NCI-H226 (cell line): Measurements from ENCODE around the gene S100A13.
"Not testable (repeated sequence)": the region's sequence is repeated elsewhere in the genome, so short reads cannot be mapped to it uniquely, and the experiment has no call there.

ENCODE experiments used
- DNase-seq: peaks from one replicate; pipeline ENCODE4 v3.0.0-alpha.2; 2015

Gene S100A13

DNA sequence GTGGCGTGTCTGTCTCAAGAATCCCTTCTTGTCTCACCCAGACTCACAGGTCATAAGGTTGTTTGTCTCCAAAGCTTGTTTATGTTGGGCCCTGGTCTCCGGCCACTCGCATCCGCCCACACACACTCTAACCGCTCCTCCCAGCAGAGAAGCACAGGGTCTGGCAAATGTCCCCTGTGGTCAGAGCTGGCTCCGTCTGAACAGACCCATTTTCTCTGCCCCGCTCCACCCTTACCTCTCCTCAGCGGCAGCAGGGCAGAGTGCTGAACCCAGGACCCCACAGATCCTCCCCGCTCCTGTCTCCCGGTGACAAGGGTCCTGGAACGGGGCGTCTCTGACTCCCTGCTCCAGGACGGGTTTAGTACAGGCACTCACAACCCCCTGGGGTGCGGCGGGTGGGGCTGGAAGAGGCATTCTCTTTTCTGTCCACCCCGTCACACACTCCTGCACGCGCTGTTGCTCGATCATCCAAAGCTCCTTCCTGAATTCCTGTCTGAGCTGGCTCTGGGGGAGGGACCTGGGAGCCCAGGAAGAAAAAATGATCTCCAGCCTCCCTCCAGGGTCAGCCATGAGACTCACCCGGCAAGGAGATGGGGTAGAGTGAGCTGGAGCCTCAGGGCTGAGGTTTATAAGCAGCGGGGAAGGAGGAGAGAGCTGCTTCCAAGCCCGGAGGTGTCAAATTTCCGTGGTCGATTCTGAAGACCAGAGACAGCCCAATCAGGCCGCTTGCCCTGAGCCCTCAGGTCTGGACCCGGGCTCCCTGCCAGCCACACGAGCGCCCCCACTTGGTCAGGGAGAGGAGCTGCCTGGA, at the start of gene S100A13:
S100A13 (minus strand) TSS at position 602 of the 811 bp plus-strand sequence. CDS start 1,033 bp downstream, outside the sequence.
- DNase-seq, result peak; percentile 96

DNA sequence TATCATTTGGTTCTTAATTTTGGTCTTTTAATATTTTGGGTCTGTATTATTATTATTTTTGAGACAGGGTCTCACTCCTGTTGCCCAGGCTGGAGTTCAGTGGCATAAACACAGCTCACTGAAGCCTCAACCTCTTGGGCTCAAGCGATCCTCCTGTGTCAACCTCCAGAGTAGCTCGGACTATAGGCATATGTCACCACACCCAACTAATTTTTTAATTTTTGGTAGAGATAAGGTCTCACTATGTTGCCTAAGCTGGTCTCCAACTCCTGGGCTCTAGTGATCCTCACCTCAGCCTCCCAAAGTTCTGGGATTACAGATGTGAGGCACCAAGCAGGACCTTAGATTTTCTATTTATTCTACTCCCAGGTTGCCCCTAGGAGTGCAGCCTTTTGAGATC, 46.2 kb upstream of the S100A13 start:
- no peak for DNase-seq

DNA sequence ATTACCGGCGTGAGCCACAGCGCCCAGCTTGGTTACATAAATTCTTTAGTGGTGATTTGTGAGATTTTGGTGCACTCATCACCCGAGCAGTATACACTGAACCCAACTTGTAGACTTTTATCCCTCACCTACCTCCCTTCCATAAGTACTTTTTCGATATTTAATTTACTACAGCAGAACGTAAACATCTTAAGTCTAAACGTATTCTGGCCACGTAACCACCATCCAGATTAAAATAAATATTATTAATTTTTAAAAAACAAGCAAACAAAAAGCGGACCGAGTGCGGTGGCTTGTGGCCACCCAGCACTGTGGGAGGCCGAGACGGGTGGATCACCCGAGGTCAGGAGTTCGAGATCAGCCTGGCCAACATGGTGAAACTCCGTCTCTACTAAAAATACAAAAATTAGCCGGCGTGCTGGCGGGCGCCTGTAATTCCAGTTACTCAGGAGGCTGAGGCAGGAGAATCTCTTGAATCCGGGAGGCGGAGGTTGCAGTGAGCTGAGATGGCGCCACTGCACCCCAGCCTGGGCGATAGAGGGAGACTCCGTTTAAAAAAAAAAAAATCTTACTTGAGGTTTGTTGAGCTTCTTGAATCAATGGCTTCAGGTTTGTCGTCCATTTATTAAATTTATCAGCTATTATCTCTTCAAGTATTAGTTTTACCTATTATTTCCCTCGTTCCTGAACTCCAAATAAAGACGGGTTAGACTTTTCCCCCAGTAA, 44.5 kb upstream of the S100A13 start:
- DNase-seq, result peak; percentile 67

DNA sequence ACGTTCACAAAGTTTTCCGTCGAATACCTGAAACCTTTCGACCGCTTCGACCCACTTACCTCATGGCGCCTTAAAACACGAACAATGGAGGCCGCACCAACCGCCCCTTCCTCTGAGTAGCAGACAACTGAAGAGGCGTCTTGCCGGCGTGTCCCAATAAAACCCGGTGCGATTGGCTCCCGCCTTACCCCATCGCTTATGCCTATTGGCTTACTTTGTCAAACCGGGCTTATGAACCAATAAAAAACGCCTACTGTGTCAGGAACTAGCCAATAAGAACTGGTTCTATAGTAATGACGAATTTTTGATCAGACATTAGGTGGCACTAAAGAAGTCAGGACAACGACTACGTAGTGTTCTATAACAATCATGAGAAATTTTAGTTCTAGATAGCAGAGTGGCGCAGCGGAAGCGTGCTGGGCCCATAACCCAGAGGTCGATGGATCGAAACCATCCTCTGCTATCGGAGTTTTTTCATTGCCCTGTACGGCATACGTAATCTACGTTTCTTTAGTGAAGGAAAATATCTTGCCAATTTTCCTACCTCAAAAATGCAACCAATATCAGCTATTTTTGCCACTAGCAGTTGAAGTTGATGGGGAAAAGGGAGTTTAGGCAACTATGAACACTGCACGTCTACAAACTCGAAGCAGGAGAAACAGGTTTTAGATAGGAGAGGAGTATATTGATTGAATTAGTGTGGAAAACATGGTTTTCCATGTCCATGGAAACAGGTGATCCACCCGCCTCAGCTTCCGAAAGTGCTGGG, 43.7 kb upstream of the S100A13 start, which contains the start of gene ILF2:
ILF2 (minus strand) TSS at position 135 of the 769 bp plus-strand sequence; CDS start at position 64, 71 bp downstream.
- DNase-seq, result peak; percentile 98

DNA sequence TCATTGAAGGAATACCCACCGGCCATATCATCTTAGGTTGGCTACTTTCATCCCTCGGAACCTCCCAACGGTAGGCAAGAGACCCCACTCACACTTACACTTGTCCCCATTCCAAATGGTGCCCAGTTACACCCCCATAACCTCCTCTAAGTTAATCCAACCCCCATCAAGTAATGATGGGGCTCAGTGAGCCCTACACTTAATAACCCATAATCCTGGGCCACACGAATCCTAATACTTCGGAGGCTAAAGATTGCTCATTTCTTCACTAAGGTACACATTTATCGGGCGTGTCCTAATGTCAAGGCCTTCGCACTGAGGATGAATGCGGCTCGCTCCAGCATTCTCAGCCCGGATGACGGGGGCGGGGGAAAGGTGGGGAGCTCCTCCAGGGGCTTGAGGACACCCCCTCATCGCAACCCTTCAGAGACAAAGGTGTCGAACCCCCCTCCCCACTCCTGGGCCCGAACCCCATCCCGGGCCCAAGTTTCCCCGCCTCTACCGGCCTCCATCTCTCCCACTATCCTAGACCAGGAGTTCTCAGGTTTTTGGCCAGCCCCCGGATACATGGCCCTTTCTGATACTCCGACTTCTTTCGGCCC, 43.1 kb upstream of the S100A13 start:
- no peak for DNase-seq

DNA sequence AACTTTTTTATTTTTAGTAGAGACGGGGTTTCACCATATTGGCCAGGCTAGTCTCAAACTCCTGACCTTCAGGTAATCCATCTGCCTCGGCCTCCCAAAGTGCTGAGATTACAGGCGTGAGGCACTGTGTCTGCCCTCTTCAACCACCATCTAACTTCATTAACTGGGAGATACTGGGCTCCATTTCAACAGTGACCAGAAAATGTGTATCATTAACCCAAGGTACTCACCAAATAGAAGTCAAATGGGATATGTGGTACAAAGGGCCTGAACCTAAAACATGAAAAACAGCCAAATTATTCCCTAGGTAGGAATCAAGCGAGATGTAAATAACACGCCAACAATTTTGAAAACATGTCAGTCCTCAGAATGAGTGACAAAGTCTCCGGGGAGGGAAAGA, 42.3 kb upstream of the S100A13 start:
- no peak for DNase-seq

DNA sequence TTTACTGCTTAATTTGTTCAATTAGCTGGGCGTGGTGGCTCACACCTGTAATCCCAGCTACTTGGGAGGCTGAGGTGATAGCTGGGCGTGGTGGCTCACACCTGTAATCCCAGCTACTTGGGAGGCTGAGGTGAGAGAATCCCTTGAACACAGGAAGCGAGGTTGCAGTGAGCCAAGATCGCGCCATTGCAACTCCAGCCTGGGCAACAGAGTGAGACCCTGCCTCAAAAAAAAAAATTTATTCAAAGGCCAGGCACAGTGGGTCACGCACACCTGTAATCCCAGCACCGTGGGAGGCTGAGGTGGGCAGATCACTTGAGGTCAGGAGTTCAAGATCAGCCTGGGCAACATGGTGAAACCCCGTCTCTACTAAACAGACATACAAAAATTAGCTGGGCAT, 41.4 kb upstream of the S100A13 start:
- DNase-seq, result not testable (repeated sequence)

DNA sequence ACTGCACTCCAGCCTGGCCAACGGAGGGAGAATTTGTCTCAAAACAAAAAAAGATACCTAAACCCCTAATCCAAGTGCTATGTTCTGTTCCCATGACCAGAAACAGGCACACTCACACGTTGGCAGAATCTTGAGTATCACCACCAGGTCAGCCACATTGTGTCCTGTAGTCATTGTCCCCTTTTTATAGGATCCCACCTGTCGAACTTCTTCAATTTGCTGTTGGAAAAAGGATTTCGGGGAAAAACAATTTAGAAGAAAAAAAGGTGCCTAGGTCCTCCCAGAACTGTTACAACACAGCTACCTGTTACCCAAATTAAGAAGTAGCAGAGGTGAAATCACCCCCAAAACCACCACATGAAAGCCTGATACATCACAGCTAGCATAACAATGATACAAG, 40.1 kb upstream of the S100A13 start:
- no peak for DNase-seq

DNA sequence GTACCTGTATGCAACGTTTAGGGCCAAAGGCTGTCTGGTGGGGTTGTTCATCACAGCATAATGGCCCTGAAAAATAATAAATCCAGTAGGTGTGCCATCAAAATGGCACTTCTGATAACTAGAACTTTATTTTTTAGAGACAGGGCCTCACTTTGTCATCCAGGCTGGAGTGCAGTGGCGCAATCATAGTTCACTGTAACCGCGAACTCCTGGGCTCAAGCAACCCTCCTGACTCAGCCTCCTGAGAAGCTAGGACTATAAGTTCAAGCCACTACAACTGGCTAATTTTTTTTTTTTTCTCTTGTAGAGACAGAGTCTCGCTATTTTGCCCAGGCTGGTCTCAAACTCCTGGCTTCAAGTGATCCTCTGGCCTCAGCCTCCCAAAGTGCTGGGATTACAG, 35.9 kb upstream of the S100A13 start:
- no peak for DNase-seq

DNA sequence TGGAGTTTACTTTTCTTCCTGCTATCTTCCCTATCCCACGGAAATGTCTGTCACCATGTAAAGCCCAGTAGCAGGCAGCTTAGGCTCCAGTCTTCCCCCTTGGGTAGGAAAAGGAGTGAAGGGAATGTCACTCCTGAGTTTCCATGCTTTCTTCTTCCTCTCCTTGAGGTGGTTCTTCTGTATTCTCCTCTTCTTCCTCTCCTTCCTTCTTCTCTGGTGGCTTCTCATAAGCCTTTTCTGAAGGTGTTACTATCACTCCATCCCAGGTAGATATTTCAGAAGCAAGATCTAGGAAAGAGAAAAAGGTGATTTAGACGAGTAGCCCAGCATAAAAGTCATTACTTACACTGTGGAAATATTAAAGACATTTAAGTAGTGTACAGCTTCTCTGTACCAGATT, 35.0 kb upstream of the S100A13 start:
- DNase-seq, result no peak

DNA sequence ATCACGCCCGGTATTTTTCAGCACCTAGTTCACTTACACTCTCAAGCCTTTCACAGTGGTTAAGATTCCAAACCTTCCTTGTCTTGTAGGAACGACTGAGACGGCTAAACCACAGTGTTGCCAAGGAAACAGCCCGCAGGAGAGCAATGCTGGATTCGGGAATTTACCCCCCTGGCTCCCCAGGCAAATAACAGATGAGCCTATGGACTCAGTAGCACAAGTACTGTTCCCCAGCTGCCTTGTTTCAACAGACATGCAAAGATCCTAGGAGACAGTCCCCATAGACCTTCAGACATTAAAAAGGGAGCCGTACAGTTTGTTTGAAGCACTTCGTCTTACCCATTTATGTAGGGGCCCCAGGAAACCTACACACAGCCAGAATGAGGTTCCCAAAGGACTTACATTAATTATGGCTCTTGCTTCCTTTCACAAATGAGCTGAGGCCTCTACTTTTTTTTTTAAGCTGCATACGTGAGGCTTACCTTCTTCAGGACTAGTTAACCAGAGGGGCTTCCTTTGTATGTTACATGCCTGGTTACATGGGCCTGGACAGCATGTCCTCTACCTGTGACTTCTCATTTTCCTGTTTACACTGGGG, 33.9 kb upstream of the S100A13 start:
- no peak for DNase-seq

DNA sequence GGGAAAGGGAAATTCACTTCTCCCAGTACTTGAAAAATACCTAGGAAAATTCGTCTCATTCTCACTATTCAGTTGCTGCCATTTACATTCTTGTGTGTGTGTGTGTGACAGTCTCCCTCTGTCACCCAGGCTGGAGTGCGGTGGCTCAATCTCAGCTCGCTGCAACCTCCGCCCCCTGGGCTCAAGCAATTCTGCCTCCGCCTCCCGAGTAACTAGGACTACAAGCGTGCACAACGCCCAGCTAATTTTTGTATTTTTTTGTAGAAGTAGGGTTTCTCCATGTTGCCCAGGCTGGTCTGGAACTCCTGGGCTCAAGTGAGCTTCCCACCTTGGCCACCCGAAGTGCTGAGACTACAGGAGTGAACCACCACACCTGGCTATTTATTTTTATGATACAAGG, 32.4 kb upstream of the S100A13 start:
- no peak for DNase-seq

DNA sequence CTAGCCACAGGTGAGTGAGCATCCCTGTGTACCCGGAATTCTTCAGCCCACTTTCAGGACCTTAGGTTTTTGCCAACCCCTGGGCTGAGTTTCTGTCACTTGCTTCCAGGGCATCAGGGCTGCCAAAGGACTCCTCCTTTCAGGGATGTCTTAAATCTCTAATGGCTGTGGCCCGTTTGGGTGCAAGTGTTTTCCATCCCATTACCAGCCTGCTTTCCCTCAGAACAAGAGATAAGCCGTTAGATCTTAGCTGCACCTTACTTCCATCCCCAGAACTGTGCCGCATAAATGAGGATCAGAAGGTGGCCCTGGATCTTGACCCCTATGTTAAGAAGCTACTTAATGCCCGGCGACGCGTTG, 31.9 kb upstream of the S100A13 start:
- DNase-seq, result no peak

DNA sequence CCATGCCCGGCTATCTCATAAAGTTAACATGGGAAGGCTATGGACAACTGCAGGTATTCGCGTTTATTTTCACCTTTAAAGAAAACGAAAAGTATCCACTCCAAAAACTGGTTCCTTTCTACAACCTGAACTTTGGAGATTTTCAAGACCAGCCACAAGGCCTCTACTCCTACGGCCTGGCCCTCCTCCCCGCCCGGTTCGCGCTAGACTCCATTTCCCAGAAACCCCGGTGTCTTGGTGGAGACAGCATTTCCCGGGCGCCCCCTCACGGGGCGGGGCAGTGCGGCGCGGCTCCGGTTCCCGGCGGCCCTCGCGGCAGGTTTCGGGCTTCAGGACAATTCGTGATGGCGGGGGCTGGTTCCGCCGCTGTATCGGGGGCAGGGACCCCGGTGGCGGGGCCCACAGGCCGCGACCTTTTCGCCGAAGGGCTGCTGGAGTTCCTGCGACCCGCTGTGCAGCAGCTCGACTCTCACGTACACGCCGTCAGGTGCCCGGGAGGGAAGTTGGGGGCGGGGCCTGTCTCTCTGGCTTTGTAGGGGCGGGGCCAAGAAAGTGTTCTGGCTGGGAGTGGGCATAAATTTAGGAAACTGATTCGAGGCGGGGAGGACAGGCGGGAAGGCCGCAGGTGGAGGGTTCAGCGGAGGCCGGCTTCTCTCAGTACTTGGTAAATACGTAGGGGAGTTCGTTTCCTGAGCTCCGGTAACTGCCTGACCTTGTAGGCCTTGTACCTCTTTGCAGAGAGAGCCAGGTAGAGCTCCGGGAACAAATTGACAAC, 31.3 kb upstream of the S100A13 start, which contains the start of gene SNAPIN:
SNAPIN (plus strand) TSS at position 304 of the 775 bp plus-strand sequence; CDS start at position 345, 41 bp downstream.
- peak; percentile 87 for DNase-seq

DNA sequence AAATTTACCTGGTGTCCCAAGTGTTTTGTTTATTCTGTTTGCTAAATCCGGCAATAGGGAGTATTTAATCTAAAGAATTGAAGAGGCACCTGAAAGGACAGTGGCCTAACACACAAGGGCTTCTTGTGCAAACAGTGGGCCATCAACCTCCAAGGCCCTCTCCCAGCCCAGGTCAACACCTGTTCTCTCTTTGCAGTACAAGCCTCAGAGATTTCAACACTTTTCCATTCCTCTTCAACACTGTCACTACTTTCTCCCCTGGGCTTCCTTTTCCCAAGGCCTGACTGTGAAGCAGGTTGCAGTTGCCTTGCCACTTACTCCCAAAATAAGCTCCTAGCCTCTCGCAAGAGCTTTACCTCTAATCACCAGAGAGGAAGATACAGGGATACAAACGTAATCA, 28.0 kb upstream of the S100A13 start:
- DNase-seq, result no peak

DNA sequence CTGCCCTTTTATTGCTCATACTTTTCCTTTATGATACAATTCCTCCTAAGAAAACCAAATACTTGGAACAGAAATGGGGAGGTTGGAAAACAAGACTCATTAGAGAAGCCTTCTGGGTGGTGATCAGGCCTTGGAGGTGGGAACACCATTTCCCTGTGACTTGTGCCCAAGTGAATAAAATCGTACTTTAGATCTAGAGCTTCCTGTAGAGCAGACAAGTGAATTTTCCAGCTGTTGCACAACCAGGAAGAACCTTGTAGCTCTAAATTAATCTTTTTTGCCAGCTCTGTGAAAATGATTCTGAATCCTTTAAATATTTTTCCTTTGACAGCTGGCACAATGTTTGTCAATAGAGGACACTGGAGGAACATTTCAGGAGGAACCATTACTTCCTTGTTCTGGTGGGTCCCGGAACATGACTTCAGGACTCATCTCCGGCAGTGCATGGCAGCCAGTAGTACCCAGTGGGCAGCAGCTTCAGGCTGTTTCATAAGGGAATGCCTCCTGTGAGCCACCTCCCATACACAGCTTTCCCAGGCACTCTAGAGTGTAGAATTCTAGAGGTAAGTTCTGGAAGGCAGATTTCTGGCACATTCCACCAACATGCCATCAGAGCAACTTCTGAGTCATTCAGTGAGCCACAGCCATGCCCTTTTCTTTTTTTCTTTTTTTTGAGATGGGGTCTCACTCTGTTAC, 25.6 kb upstream of the S100A13 start:
- peak; percentile 45 for DNase-seq

DNA sequence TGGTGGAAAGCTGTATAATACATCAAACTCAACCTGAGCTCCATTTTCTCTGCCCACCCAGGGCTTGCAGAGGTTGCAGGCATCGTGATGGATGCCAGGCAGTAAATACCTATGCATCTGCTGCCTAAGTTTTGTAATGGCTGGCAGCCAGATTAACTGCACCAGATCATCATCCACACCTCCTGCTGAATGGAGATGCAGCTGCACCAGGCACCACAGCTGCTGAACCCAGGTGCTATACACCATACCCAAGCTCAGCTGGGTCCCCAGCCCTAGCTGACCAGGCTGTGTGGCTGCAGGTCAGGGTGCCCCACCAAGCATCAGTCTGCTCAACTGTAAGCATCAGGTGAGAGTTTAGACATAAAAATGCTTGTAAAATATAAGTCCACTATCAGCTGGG, 24.5 kb upstream of the S100A13 start:
- DNase-seq, result no peak

DNA sequence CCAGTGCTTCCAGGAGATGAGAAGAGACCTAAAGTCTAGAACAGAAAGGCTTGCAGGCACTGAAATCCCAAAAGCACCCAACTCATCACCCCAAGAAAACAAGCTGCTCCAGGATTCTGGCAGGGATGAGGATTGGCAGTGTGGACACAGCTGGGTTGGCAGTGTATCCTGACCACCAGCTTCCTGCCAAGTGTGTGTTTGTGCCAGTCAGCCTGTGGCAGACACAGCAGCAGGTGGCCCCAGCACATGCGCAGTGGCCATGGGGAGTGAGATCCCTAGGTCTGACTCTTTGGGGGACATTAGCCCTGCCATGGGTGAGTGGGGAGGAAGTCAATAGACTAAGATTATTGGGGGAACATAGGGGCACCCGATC, 22.5 kb upstream of the S100A13 start:
- no peak for DNase-seq

DNA sequence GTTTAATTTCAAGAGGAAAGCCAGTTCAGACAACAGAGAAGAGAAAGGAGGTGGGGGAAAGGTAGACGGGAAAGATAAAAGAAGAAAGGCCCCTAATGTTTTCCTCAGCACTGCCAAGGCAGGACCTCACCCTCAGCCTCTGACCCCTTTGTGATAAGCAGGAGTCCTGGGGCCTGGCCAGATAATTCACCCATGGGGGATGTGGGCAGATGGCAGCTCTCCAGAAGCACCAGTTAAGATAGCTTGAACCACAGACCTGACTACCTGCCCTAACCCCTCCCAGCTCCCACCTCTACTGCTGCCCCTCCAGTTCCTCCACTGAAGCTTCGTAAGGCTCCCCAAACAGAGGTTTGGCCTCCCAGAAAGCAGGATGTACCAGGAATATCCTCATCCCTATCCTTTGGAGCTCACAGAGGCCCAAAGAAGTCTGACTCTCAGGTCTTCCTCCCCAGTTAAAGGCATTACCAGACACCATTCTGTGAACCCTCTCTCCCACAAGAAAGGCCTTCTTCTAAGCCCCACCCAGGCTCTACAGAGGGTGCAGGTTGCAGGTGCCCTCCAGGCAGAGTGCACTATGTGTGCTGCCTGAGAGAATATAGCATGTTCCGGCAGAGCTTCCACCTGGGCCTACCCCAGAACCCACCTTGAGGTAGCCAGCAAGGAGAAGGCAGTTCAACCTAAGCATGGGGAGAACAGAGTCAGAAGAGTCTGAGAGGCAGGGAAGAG, 22.0 kb upstream of the S100A13 start:
- no peak for DNase-seq

DNA sequence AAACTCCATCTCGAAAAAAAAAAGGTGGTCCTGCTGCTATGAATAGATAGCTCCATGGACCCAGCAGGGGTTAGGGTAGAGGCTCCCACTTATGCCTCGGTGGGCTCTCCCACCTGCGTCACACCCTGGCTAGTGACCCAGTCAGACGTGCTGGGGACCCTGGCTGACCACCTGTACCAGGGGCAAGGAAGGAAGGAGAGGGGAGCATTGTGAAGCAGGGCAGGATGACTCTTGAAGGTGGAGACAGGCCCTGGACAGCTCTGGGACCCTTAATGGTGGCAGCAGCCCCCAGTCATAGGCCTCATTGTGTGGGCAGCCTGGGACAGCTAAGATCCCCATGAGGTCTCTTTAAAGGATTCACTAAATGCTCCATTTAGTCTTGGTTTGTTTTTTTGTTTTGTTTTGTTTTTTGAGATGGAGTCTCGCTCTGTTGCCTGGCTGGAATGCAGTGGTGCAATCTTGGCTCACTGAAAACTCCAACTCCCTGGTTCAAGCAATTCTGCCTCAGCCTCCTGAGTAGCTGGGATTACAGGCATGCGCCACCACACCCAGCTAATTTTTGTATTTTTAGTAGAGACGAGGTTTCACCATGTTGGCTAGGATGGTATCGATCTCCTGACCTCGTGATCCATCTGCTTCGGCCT, 20.8 kb upstream of the S100A13 start:
- no peak for DNase-seq
